BJ (cell line): Measurements from ENCODE around the gene PTPRB. TPM values are rescaled to one million over a fixed set of nuclear protein-coding genes. Genes with fewer than 3 reads are reported as not detected.

ENCODE experiments used
- CTCF ChIA-PET: fragments of 350-600 bp; formaldehyde crosslinking; extraction: SDS; loops from one replicate; lab custom pipeline; 2021; ENCODE audit warnings: antibody characterized with exemption, inconsistent platforms; lab: Yijun Ruan, JAX
- POLR2A ChIA-PET: fragments of 300-600 bp; sonication (Branson Sonifier 250); formaldehyde crosslinking; extraction: SDS; loops from one replicate; lab custom pipeline; 2021; ENCODE audit warnings: antibody characterized with exemption; lab: Charles Lee
- DNase-seq: peaks from one replicate; pipeline ENCODE4 v3.0.0-alpha.2; 2011; ENCODE audit warnings: low read depth
- H3K27me3 ChIP-seq: 2 replicates; pipeline ENCODE4 v1.6.0; 2011; ENCODE audit warnings: low read length; ENCODE audit not compliant: control insufficient read depth, insufficient read depth
- H3K36me3 ChIP-seq: 2 replicates; pipeline ENCODE4 v1.5.1; 2011; ENCODE audit warnings: low read length; ENCODE audit not compliant: control insufficient read depth, insufficient read depth
- H3K4me3 ChIP-seq: 2 replicates; pipeline ENCODE4 v1.5.1; 2011; ENCODE audit warnings: low read depth, mild to moderate bottlenecking, control low read depth, low read length
- polyA plus RNA-seq: library from polyadenylated mRNA; depleted of rRNA; stranded (reverse); fragments of >200 nt; gene quantifications from 2 replicates; pipeline ENCODE4 v1.2.3, GENCODE V29; 2011
- TF ChIP-seq, protein P1 (sequence below): IDR thresholded peaks from 2 replicates; pipeline ENCODE4 v1.5.1; 2011; ENCODE audit warnings: low read depth, mild to moderate bottlenecking, control low read depth, inconsistent platforms, low read length, moderate library complexity; ENCODE audit not compliant: insufficient read depth

The PTPRB gene
- polyA plus RNA-seq, 1 experiment, result 1.7 TPM

DNA sequence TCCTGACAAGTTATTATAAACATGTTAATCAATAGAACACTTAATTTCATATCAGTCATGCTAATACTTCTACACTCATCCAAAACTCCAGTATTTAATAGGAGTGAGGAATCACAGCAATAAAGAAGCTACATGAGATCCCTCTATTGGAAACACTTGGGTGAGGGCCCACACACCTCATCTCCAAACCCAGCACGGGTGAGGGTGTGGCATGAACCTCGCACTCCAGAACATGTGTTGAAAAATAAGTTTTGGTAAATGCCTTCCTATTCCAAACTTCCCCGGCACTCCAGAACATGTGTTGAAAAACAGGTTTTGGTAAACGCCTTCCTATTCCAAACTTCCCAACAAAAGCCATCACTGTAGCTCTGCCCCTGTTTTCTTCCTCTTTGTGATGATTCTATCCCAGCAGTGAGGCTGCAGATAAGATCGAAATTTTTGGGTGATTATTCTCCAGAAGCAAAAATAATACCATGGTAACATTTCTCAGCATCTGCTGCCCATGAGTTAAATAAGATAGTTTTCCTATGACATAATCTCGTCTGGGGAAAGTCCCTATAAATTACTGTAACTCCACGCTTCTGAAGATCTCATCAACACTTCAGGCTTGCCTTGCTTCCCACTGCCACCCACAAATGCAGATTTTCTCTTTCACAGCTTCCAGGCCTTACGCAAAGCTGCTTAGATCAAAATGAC, 24.4 kb upstream of the PTPRB start:
- TF ChIP-seq, protein P1, sequence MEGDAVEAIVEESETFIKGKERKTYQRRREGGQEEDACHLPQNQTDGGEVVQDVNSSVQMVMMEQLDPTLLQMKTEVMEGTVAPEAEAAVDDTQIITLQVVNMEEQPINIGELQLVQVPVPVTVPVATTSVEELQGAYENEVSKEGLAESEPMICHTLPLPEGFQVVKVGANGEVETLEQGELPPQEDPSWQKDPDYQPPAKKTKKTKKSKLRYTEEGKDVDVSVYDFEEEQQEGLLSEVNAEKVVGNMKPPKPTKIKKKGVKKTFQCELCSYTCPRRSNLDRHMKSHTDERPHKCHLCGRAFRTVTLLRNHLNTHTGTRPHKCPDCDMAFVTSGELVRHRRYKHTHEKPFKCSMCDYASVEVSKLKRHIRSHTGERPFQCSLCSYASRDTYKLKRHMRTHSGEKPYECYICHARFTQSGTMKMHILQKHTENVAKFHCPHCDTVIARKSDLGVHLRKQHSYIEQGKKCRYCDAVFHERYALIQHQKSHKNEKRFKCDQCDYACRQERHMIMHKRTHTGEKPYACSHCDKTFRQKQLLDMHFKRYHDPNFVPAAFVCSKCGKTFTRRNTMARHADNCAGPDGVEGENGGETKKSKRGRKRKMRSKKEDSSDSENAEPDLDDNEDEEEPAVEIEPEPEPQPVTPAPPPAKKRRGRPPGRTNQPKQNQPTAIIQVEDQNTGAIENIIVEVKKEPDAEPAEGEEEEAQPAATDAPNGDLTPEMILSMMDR, result no peak
- H3K27me3 ChIP-seq, result no peaks in the 10 kb centered on the region
- H3K4me3 ChIP-seq, result no peak overlapping the region
- POLR2A ChIA-PET, result interaction anchor here (0.5 kb wide), 1 partner anchor 120 kb away, joined by 3 read pairs; no protein-coding TSS in a partner anchor
- peak; percentile 86 for DNase-seq
- H3K36me3 ChIP-seq, result no peaks in the 10 kb centered on the region
- CTCF ChIA-PET, result interaction anchor here (0.6 to 1.3 kb wide), 2 partner anchors 28 to 761 kb away, joined by 3 read pairs; no protein-coding TSS in a partner anchor

DNA sequence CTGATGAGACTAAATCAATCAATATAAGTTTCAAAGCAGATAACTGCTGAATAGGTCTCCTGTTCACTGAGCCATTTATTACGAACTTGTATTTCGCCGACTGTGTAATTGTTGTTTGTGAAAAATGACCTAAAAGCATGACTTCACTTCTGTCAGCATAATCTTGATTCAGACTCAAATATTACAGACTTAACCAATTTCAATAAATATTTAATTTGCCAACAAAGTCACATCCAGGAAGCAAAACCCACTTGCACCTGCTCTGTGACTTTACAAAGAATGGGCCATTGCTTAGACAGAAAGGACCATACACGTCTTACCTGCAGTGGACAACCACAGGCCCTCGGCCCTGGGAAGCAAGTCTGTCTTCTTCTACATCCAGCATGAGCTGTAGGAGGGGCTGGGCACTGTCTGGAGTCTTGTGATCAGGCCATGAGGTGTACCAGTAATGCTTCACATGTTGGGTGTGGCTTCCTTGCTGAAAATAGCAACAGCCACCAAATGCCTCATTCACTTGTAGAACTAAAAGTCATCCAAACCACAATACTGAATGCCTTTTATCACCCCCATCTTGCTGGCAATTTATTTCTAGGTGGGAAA, 23.5 kb upstream of the PTPRB start:
- CTCF ChIA-PET, result no interaction called here
- Histone ChIP-seq H3K4me3 (no peak overlapping the region), H3K36me3 (no peaks in the 10 kb centered on the region), H3K27me3 (no peaks in the 10 kb centered on the region)
- TF ChIP-seq, protein P1, result no peak
- DNase-seq, result peak; percentile 78
- POLR2A ChIA-PET, result no interaction called here

DNA sequence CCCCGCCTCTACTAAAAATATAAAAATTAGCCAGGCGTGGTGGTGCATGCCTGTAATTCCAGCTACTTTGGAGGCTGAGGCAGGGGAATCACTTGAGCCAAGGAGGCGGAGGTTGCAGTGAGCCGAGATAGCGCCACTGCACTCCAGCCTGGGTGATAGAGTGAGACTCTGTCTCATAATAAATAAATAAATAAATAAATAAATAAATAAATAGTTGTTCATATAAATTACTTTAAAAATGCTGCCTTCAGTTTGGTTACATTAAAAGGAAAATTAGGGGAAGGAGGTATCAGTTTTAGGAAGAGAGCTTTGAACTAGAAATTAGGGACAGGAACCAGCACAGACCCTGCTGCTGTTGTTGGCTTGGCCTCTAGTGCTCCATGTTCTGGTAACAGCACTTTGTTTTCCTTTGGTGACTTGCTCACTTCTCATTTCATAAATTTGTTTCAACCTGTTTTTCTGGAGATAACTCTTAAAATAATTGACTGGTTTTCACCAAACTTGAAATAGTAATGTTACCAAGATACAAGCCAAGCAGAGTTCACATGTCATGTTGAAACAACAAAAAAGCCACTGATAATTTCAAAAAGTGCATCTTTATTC, 22.9 kb upstream of the PTPRB start:
- ChIA-PET POLR2A (no interaction called here), CTCF (interaction anchor here (1.5 kb wide), 1 partner anchor 11 kb away, joined by 4 read pairs; no protein-coding TSS in a partner anchor)
- H3K27me3 ChIP-seq, result no peaks in the 10 kb centered on the region
- no peaks in the 10 kb centered on the region for H3K36me3 ChIP-seq
- no peak for DNase-seq
- H3K4me3 ChIP-seq, result no peak overlapping the region
- TF ChIP-seq, protein P1, result no peak

DNA sequence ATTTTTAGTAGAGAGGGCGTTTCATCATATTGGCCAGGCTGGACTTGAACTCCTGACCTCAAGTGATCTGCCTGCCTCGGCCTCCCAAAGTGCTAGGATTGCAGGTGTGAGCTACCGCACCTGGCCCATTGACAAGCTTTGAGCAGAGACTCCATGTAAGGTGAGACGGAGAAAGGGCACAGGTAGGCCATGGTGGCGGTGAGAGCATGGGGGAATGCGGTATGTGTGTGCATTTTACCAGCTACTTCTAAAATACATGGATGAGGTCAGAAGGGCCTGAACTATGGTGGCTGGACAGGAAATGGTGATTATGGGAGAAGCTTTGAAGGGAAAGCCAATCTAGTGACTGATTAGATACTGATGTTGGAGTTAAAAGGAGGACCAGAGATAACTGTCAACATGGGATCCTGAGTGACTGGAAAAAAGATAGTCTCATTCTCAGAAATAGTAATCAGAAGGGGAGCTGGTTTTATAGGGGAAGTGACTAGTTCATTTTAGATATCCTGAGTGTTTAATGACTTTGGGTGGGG, 21.9 kb upstream of the PTPRB start:
- H3K36me3 ChIP-seq, result no peaks in the 10 kb centered on the region
- no peaks in the 10 kb centered on the region for H3K27me3 ChIP-seq
- H3K4me3 ChIP-seq, result no peak overlapping the region
- ChIA-PET POLR2A (interaction anchor here (0.6 kb wide), 1 partner anchor 28 kb away, joined by 3 read pairs; no protein-coding TSS in a partner anchor), CTCF (interaction anchor here (0.8 to 1.5 kb wide), 2 partner anchors 10 to 11 kb away, joined by 3 to 4 read pairs; no protein-coding TSS in a partner anchor)
- no peak for DNase-seq
- TF ChIP-seq, protein P1, result no peak
